ENCODE results near the gene IL17RC.

The IL17RC gene

GRCh38 chr3:9946112-9947024, 29.5 kb downstream of the IL17RC start:
- no peak overlapping the region for H3K27ac ChIP-seq (ENCODE audit: low read length)
- no peaks in the 10 kb centered on the region for H3K36me3 ChIP-seq (ENCODE audit: control insufficient read depth, insufficient read depth, low read length)
- DNase-seq (ENCODE audit: low read depth, low spot score), result no peak
- H3K9me3 ChIP-seq (ENCODE audit: control insufficient read depth, insufficient read depth, low read length), result no peaks in the 10 kb centered on the region
- no CpG with 5 or more reads among the region's 90 CpGs for WGBS (ENCODE audit: insufficient coverage, insufficient read length)
- H3K4me3 ChIP-seq (ENCODE audit: low read length), result peak overlapping the region; percentile 35; the same call in 1 of the 2 replicates
- no peaks in the 10 kb centered on the region for H3K27me3 ChIP-seq (ENCODE audit: control insufficient read depth, insufficient read depth, low read length)
- H3K4me1 ChIP-seq (ENCODE audit: control insufficient read depth, insufficient read depth, low read length), result 0 out of 2 replicates have a peak, but pooled peaks cover 3% of the 10 kb centered on the region

- no peak for DNase-seq (ENCODE audit: low read depth, low spot score)
- Histone ChIP-seq H3K4me3 (ENCODE audit: low read length) (peak overlapping the region; percentile 35; the same call in 1 of the 2 replicates), H3K4me1 (ENCODE audit: control insufficient read depth, insufficient read depth, low read length) (0 out of 2 replicates have a peak, but pooled peaks cover 3% of the 10 kb centered on the region), H3K36me3 (ENCODE audit: control insufficient read depth, insufficient read depth, low read length) (no peaks in the 10 kb centered on the region), H3K27ac (ENCODE audit: low read length) (no peak overlapping the region), H3K9me3 (ENCODE audit: control insufficient read depth, insufficient read depth, low read length) (no peaks in the 10 kb centered on the region), H3K27me3 (ENCODE audit: control insufficient read depth, insufficient read depth, low read length) (no peaks in the 10 kb centered on the region)
- WGBS (ENCODE audit: insufficient coverage, insufficient read length), result no CpG with 5 or more reads among the region's 86 CpGs
Observed at GRCh38 chr3:9947025-9947995, 30.4 kb downstream of the IL17RC start.

GRCh38 chr3:9948586-9948985, 31.7 kb downstream of the IL17RC start:
- Histone ChIP-seq H3K27ac (ENCODE audit: low read length) (no peak overlapping the region), H3K27me3 (ENCODE audit: control insufficient read depth, insufficient read depth, low read length) (no peaks in the 10 kb centered on the region), H3K36me3 (ENCODE audit: control insufficient read depth, insufficient read depth, low read length) (no peaks in the 10 kb centered on the region), H3K4me1 (ENCODE audit: control insufficient read depth, insufficient read depth, low read length) (0 out of 2 replicates have a peak, but pooled peaks cover 3% of the 10 kb centered on the region), H3K4me3 (ENCODE audit: low read length) (no peak overlapping the region), H3K9me3 (ENCODE audit: control insufficient read depth, insufficient read depth, low read length) (no peaks in the 10 kb centered on the region)
- WGBS (ENCODE audit: insufficient coverage, insufficient read length), result no CpG with 5 or more reads among the region's 3 CpGs
- no peak for DNase-seq (ENCODE audit: low read depth, low spot score)

- no peak overlapping the region for H3K27ac ChIP-seq (ENCODE audit: low read length)
Observed at GRCh38 chr3:9949115-9949514, 32.2 kb downstream of the IL17RC start.

GRCh38 chr3:9949626-9950025, 32.7 kb downstream of the IL17RC start:
- no peak for DNase-seq (ENCODE audit: low read depth, low spot score)
- WGBS (ENCODE audit: insufficient coverage, insufficient read length), result no CpG with 5 or more reads among the region's 9 CpGs
- H3K9me3 ChIP-seq (ENCODE audit: control insufficient read depth, insufficient read depth, low read length), result no peaks in the 10 kb centered on the region
- H3K27ac ChIP-seq (ENCODE audit: low read length), result no peak overlapping the region
- H3K27me3 ChIP-seq (ENCODE audit: control insufficient read depth, insufficient read depth, low read length), result no peaks in the 10 kb centered on the region
- H3K4me3 ChIP-seq (ENCODE audit: low read length), result no peak overlapping the region
- no peaks in the 10 kb centered on the region for H3K36me3 ChIP-seq (ENCODE audit: control insufficient read depth, insufficient read depth, low read length)
- H3K4me1 ChIP-seq (ENCODE audit: control insufficient read depth, insufficient read depth, low read length), result 0 out of 2 replicates have a peak, but pooled peaks cover 3% of the 10 kb centered on the region

More at GRCh38 chr3:9949115-9949514, 32.2 kb downstream of the IL17RC start:
- H3K4me1 ChIP-seq (ENCODE audit: control insufficient read depth, insufficient read depth, low read length), result 0 out of 2 replicates have a peak, but pooled peaks cover 3% of the 10 kb centered on the region
- H3K27me3 ChIP-seq (ENCODE audit: control insufficient read depth, insufficient read depth, low read length), result no peaks in the 10 kb centered on the region
- no peaks in the 10 kb centered on the region for H3K36me3 ChIP-seq (ENCODE audit: control insufficient read depth, insufficient read depth, low read length)
- no peak for DNase-seq (ENCODE audit: low read depth, low spot score)
- no peaks in the 10 kb centered on the region for H3K9me3 ChIP-seq (ENCODE audit: control insufficient read depth, insufficient read depth, low read length)
- WGBS (ENCODE audit: insufficient coverage, insufficient read length), result no CpG with 5 or more reads among the region's 7 CpGs
- no peak overlapping the region for H3K4me3 ChIP-seq (ENCODE audit: low read length)

GRCh38 chr3:9951126-9951525, 34.2 kb downstream of the IL17RC start:
- DNase-seq (ENCODE audit: low read depth, low spot score), result no peak
- Histone ChIP-seq H3K4me3 (ENCODE audit: low read length) (no peak overlapping the region; the same call in 1 of the 2 replicates), H3K27ac (ENCODE audit: low read length) (no peak overlapping the region), H3K27me3 (ENCODE audit: control insufficient read depth, insufficient read depth, low read length) (no peaks in the 10 kb centered on the region), H3K36me3 (ENCODE audit: control insufficient read depth, insufficient read depth, low read length) (no peaks in the 10 kb centered on the region), H3K4me1 (ENCODE audit: control insufficient read depth, insufficient read depth, low read length) (peaks cover 4% of the 10 kb centered on the region; the same call in 1 of the 2 replicates), H3K9me3 (ENCODE audit: control insufficient read depth, insufficient read depth, low read length) (no peaks in the 10 kb centered on the region)
- no CpG with 5 or more reads among the region's 7 CpGs for WGBS (ENCODE audit: insufficient coverage, insufficient read length)

GRCh38 chr3:9951598-9951961, 34.7 kb downstream of the IL17RC start:
- WGBS (ENCODE audit: insufficient coverage, insufficient read length), result no CpG with 5 or more reads among the region's 10 CpGs
- Histone ChIP-seq H3K9me3 (ENCODE audit: control insufficient read depth, insufficient read depth, low read length) (no peaks in the 10 kb centered on the region), H3K4me1 (ENCODE audit: control insufficient read depth, insufficient read depth, low read length) (peaks cover 4% of the 10 kb centered on the region; the same call in 1 of the 2 replicates), H3K27me3 (ENCODE audit: control insufficient read depth, insufficient read depth, low read length) (no peaks in the 10 kb centered on the region), H3K36me3 (ENCODE audit: control insufficient read depth, insufficient read depth, low read length) (no peaks in the 10 kb centered on the region), H3K27ac (ENCODE audit: low read length) (no peak overlapping the region), H3K4me3 (ENCODE audit: low read length) (peak overlapping the region; percentile 91)
- no peak for DNase-seq (ENCODE audit: low read depth, low spot score)

GRCh38 chr3:9951962-9952805, 35.3 kb downstream of the IL17RC start, which contains the start of gene PRRT3:
Gene PRRT3, minus strand, starts transcription at chr3:9952408. Its CDS starts 2,293 bp downstream, at chr3:9950115.
- Histone ChIP-seq H3K27me3 (ENCODE audit: control insufficient read depth, insufficient read depth, low read length) (no peaks in the 10 kb centered on the region), H3K9me3 (ENCODE audit: control insufficient read depth, insufficient read depth, low read length) (no peaks in the 10 kb centered on the region), H3K4me1 (ENCODE audit: control insufficient read depth, insufficient read depth, low read length) (peaks cover 3% of the 10 kb centered on the region; the same call in 1 of the 2 replicates), H3K27ac (ENCODE audit: low read length) (no peak within 1 kb of the TSS), H3K4me3 (ENCODE audit: low read length) (peak within 1 kb of the TSS; percentile 91), H3K36me3 (ENCODE audit: control insufficient read depth, insufficient read depth, low read length) (no peaks in the 10 kb centered on the region)
- no CpG with 5 or more reads among the region's 52 CpGs for WGBS (ENCODE audit: insufficient coverage, insufficient read length)
- no peak for DNase-seq (ENCODE audit: low read depth, low spot score)

GRCh38 chr3:9955067-9955502, 38.2 kb downstream of the IL17RC start:
- H3K27me3 ChIP-seq (ENCODE audit: control insufficient read depth, insufficient read depth, low read length), result no peaks in the 10 kb centered on the region
- no peaks in the 10 kb centered on the region for H3K9me3 ChIP-seq (ENCODE audit: control insufficient read depth, insufficient read depth, low read length)
- peak; percentile 25 for DNase-seq (ENCODE audit: low read depth, low spot score)
- WGBS (ENCODE audit: insufficient coverage, insufficient read length), result no CpG with 5 or more reads among the region's 12 CpGs
- peaks cover 1% of the 10 kb centered on the region; the same call in 1 of the 2 replicates for H3K4me1 ChIP-seq (ENCODE audit: control insufficient read depth, insufficient read depth, low read length)
- no peak overlapping the region for H3K27ac ChIP-seq (ENCODE audit: low read length)
- no peaks in the 10 kb centered on the region for H3K36me3 ChIP-seq (ENCODE audit: control insufficient read depth, insufficient read depth, low read length)
- no peak overlapping the region for H3K4me3 ChIP-seq (ENCODE audit: low read length)
